Fibroblast of gingiva (primary cell): ENCODE results near the gene TMEM38A.
"Not testable (repeated sequence)": the region's sequence is repeated elsewhere in the genome, so short reads cannot be mapped to it uniquely, and the experiment has no call there.

ENCODE experiments used
- DNase-seq: peaks from one replicate; pipeline ENCODE4 v3.0.0-alpha.2; 2011; ENCODE audit warnings: low read depth

TMEM38A gene

GRCh38 chr19:16637535-16637934 lies 23.4 kb upstream of the TMEM38A start:
- DNase-seq, result peak; percentile 28

GRCh38 chr19:16638666-16639065 lies 22.3 kb upstream of the TMEM38A start:
- DNase-seq, result no peak

DNA sequence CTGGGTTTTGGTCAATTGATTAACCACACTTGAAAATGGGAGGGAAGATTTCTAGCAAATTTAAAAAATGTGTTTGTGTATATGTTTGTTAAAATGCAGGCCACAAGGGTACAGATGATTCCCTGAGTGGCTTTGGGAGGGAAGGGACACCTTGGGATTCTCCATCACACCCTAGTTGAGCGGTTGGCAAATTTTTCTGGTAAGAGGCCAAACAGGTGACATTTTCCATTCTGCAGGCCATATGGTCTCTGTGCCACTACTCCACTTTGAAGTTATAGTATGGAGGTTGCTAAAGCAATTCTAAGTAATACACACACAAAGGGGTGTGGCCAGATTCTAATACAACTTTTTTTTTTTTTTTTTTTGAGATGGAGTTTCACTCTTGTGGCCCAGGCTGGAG lies 20.0 kb upstream of the TMEM38A start:
- no peak for DNase-seq

DNA sequence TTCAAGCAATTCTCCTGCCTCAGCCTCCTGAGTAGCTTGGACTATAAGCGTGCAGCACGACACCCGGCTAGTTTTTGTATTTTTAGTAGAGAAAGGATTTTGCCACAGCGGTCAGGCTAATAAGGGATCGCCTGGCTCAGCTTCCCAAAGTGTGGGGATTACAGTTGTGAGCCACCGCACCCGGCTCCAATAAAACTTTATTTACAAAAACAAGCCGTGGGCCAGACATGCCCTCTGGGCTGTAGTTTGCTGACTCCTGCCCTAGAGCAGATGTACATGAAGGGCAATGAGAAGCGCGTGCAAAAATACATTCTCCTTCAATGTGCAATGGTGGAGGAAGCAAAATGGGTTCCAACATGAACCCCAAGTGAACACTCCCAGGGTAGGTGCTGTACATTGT lies 19.2 kb upstream of the TMEM38A start:
- DNase-seq, result no peak

- no peak for DNase-seq
Measured at GRCh38 chr19:16645140-16645539, 15.8 kb upstream of the TMEM38A start.

DNA sequence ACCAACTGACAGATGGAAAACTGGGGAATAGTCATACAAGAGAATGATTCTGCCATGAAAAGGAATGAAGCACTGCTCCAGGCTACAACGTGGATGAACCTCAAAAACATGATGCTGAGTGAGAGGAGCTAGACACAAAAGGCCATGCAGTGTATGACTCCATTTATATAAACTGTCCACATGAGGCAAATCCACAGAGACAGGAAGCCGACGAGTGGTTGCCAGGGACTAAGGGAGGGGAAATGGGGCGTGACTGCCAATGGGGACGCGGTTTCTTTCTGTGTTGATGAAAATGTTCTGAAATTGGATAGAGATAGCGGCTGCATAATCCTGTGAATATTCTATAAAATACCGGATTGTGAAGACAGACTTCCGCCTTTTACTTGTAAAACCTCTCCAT lies 11.2 kb upstream of the TMEM38A start:
- DNase-seq, result peak; percentile 63

- DNase-seq, result no peak
Measured at GRCh38 chr19:16650821-16651220, 10.1 kb upstream of the TMEM38A start.

GRCh38 chr19:16651421-16652188 lies 9.3 kb upstream of the TMEM38A start:
- not testable (repeated sequence) for DNase-seq

- DNase-seq, result no peak
Measured at GRCh38 chr19:16652854-16653253, 8.1 kb upstream of the TMEM38A start.

- no peak for DNase-seq
Measured at GRCh38 chr19:16654140-16654539, 6.8 kb upstream of the TMEM38A start.

DNA sequence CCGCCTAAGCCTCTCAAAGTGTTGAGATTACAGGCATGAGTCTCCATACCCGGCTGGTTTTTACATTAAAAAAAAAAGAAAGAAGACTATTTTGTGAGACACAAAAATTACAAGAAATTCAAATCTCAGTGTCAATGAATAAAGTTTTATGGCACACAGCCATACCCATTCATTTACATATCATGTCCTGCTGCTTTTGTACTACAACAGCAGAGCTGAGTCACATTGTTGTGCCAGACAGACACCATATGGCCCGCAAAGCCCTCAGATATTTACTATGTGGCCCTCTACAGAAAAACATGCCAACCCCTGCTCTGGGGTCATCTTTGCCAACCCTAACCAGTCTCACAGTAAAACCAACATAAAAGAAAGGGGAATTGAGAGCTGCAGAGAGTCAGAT lies 6.3 kb upstream of the TMEM38A start:
- DNase-seq, result no peak

DNA sequence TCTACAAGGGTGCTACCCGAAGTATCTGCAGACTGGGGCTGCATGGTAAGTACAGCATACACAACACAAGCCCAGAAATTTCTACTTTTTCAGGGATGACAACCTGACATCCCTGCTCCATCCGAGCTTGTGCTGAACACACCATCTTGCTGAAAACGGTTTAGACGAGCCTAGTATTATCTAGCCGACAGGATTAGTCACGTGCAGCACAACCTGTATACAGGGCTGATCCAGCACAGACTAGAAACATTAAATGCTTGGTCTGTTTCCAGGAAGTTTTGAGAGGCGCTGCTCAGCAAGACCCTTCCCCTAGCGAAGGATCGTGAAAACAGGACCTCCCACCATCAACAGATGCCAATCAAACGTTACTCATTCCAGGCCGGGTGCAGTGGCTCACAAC lies 5.2 kb upstream of the TMEM38A start:
- DNase-seq, result no peak

DNA sequence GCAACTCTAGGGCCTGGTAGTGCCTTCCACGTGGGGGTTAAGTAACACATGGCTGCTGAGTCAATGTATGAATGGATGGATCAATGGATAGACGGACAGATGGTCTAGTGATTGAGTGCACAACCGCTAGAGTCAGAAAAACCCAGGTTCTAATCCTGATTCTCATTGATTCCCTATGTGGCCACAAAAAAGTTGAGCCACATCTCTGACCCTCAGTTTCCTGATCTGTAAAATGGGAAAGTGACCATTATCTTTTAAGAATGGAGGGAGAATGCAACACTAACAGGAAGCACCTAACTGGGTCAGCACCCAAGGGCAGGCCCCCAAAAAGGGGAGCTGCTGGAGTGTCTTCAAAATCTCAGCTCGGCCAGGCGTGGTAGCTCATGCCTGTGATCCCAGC lies 3.6 kb upstream of the TMEM38A start:
- DNase-seq, result no peak

- no peak for DNase-seq
Measured at GRCh38 chr19:16659464-16659831, 1.5 kb upstream of the TMEM38A start.

- peak; percentile 99 for DNase-seq
Measured at GRCh38 chr19:16659832-16660708, 869 bp upstream of the TMEM38A start, which contains the start of gene SMIM7. SMIM7 (minus strand) TSS chr19:16660144; CDS start chr19:16660110, 34 bp downstream.

DNA sequence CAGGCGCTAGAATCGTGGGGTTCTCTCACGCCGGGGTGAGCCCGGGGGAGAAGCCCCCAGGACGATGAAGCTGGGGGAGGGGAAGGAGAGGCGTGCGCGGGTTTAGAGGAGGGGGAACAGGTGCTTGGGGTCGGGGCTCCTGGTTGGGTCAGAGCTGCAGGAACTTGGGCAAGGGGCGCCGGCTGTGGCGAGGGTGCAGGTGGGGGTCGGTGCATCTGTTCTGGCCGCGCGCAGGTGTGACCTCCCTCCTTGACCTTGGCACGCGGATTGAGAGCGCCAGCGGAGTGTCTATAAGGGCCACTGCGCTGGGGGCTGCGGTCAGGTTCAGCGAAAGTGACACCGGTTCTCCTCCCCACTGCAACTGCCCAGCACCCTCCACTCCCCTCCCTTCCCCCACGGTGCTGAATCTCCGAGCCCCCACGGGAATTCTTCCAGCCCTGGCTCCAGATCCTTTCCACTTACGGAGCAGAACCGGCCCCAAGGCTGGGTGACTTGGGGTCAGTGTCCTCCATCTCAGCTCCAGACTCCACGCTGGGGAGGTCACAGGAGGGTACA lies 618 bp downstream of the TMEM38A start:
- no peak for DNase-seq

GRCh38 chr19:16668176-16668575 lies 7.2 kb downstream of the TMEM38A start:
- DNase-seq, result no peak

GRCh38 chr19:16668702-16669101 lies 7.8 kb downstream of the TMEM38A start:
- DNase-seq, result not testable (repeated sequence)

- DNase-seq, result no peak
Measured at GRCh38 chr19:16670291-16670690, 9.4 kb downstream of the TMEM38A start.

DNA sequence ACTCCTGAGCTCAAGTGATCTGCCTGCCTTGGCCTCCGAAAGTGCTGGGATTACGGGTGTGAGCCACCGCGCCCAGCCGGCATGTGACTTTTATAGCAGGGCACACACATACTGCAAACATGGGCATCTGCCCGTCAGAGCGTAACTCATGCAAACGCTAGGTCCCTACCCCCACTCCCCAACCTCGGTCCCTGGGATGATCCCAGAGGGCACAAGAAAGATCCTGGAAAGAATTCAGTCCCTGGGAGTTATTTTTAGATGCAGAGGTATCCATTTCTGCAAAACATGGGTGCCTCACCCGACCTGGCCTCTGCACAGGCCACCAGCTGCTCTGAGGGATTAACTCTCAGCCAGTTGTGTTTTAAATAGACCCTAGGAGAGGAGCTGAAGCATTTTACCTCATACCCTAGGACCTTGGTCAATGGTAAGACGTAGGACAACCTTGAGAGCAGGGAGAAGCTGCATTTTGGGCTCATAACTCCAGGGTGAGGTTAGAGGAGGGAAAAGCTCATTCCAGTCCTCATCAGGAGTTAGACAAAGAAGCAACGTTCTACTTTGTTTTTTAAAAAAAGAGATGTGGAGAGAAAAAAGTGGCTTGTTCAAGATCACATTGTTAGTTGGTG lies 10.8 kb downstream of the TMEM38A start:
- DNase-seq, result no peak

GRCh38 chr19:16673231-16673630 lies 12.3 kb downstream of the TMEM38A start:
- DNase-seq, result no peak

GRCh38 chr19:16673839-16674238 lies 12.9 kb downstream of the TMEM38A start:
- DNase-seq, result not testable (repeated sequence)
